Body of pancreas (tissue), 4 donors: ENCODE measurements around the gene TACC2.
"Not testable (repeated sequence)": the region's sequence is repeated elsewhere in the genome, so short reads cannot be mapped to it uniquely, and the experiment has no call there.

Experiments used
- POLR2A ChIP-seq, 3 donors: fragments of 450-650 bp; IDR thresholded peaks; one replicate each; pipeline ENCODE4 v1.6.1; 2016; ENCODE audit warnings: antibody characterized with exemption in 3 of 3, mild to moderate bottlenecking in 2 of 3
- TF ChIP-seq, protein P1 (sequence below), 7 experiments: fragments of 450-650 bp in 4 of 7; fragments of 200-600 bp in 3 of 7; sonication (generic) in 3 of 7; IDR thresholded peaks; one replicate each; pipeline ENCODE4 v1.5.1; 2016 to 2019; ENCODE audit warnings: antibody characterized with exemption in 7 of 7

DNA sequence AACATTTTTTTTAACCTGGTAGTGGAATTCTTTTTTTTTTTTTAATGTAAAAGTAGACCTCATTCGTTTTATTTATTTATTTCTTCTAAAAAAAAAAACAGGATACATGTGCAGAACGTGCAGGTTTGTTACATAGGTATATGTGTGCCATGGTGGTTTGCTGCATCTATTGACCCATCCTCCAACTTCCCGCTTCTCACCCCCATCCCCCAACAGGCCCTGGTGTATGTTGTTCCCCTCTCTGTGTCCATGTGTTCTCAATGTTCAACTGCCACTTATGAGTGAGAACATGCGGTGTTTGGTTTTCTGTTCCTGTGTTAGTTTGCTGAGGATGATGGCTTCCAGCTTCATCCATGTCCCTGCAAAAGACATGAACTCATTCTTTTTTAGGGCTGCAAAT is 29.0 kb downstream of the TACC2 start:
- TF ChIP-seq, protein P1, sequence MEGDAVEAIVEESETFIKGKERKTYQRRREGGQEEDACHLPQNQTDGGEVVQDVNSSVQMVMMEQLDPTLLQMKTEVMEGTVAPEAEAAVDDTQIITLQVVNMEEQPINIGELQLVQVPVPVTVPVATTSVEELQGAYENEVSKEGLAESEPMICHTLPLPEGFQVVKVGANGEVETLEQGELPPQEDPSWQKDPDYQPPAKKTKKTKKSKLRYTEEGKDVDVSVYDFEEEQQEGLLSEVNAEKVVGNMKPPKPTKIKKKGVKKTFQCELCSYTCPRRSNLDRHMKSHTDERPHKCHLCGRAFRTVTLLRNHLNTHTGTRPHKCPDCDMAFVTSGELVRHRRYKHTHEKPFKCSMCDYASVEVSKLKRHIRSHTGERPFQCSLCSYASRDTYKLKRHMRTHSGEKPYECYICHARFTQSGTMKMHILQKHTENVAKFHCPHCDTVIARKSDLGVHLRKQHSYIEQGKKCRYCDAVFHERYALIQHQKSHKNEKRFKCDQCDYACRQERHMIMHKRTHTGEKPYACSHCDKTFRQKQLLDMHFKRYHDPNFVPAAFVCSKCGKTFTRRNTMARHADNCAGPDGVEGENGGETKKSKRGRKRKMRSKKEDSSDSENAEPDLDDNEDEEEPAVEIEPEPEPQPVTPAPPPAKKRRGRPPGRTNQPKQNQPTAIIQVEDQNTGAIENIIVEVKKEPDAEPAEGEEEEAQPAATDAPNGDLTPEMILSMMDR (IDR thresholded peaks at IDR 0.05): not testable (repeated sequence)
- TF ChIP-seq POLR2A (IDR thresholded peaks at IDR 0.05): not testable (repeated sequence)
